A673 (cell line): ENCODE data around the gene PTK7.

ENCODE experiments used
- CTCF ChIP-seq: fragments of 300-800, 200-600 bp; sonication (generic); conservative IDR thresholded peaks from 2 replicates; pipeline ENCODE4 v1.5.1; 2017; ENCODE audit warnings: low read depth, mild to moderate bottlenecking, antibody characterized with exemption, low read length, moderate library complexity, mixed read lengths
- EZH2 ChIP-seq: fragments of 200-600 bp; sonication (generic); IDR thresholded peaks from 2 replicates; pipeline ENCODE4 v1.6.1; 2017; ENCODE audit warnings: borderline replicate concordance, low read depth, mild to moderate bottlenecking, mixed read lengths, antibody characterized with exemption, low read length; ENCODE audit not compliant: poor library complexity, severe bottlenecking

GRCh38 chr6:43037706-43038105, 38.4 kb upstream of the PTK7 start:
- TF ChIP-seq CTCF (no peak), EZH2 (no peak)
